H1 (cell line): ENCODE results near the gene COMP. TPM values are rescaled to one million over a fixed set of nuclear protein-coding genes. Genes with fewer than 3 reads are reported as not detected.

Experiments
- CTCF ChIA-PET: fragments of 300-600 bp; sonication (Branson Sonifier 250); formaldehyde crosslinking; loops from one replicate; lab custom pipeline; 2021; ENCODE audit not compliant: partially characterized antibody; lab: Charles Lee
- POLR2A ChIA-PET: fragments of 300-600 bp; sonication (Branson Sonifier 250); formaldehyde crosslinking; loops from one replicate; lab custom pipeline; 2021; ENCODE audit warnings: inconsistent platforms; ENCODE audit not compliant: partially characterized antibody; lab: Charles Lee
- DNase-seq, 2 experiments: peaks; one replicate each; pipeline versions ENCODE4 v3.0.0 to v3.0.0-alpha.2; 2010 to 2022; ENCODE audit warnings: low spot score in 2 of 2, low read depth in 1 of 2, mixed read lengths in 1 of 2
- FAIRE-seq: peaks from 2 replicates; lab custom pipeline; 2011; peaks lifted over from hg19 to GRCh38; lab: Jason Lieb, UNC
- H2AFZ ChIP-seq: 2 replicates; pipeline ENCODE4 v1.8.1; 2012; ENCODE audit warnings: low read length, inconsistent platforms
- H2AK5ac ChIP-seq: 2 replicates; pipeline ENCODE4 v1.6.1; 2013; ENCODE audit warnings: low read depth, low read length
- H2BK120ac ChIP-seq: replicated peaks from 2 replicates; pipeline ENCODE3; 2013; ENCODE audit warnings: low read depth, low read length, inconsistent platforms
- H2BK12ac ChIP-seq: 2 replicates; pipeline ENCODE4 v1.6.1; 2013; ENCODE audit warnings: low read depth, low read length
- H2BK15ac ChIP-seq: 2 replicates; pipeline ENCODE4 v1.6.1; 2013; ENCODE audit warnings: low read length
- H2BK20ac ChIP-seq: 2 replicates; pipeline ENCODE4 v1.6.1; 2013; ENCODE audit warnings: low read length
- H2BK5ac ChIP-seq: 2 replicates; pipeline ENCODE4 v1.6.1; 2013; ENCODE audit warnings: low read depth, low read length
- H3K14ac ChIP-seq: 2 replicates; pipeline ENCODE4 v1.6.1; 2013; ENCODE audit warnings: inconsistent platforms; ENCODE audit not compliant: insufficient read length
- H3K18ac ChIP-seq: 2 replicates; pipeline ENCODE4 v1.6.1; 2013; ENCODE audit warnings: low read length; ENCODE audit errors: extremely low read depth
- H3K23ac ChIP-seq: 2 replicates; pipeline ENCODE4 v1.6.1; 2013; ENCODE audit warnings: inconsistent platforms; ENCODE audit not compliant: insufficient read length
- H3K23me2 ChIP-seq: 2 replicates; pipeline ENCODE4 v1.6.1; 2013; ENCODE audit warnings: low read depth, low read length
- H3K27ac ChIP-seq: 2 replicates; pipeline ENCODE4 v1.6.1; 2011; ENCODE audit warnings: low read depth, low read length, inconsistent platforms
- H3K27me3 ChIP-seq, 4 experiments: replicated peaks in 1 of 4; 1 replicate in 1 of 4; 2 replicates in 3 of 4; pipeline versions ENCODE4 v1.6.1 to v1.8.1; 2011 to 2013; ENCODE audit warnings: low read length in 3 of 4, mild to moderate bottlenecking in 3 of 4, inconsistent platforms in 2 of 4, mixed read lengths in 2 of 4, moderate library complexity in 1 of 4; ENCODE audit not compliant: control insufficient read depth in 3 of 4, insufficient read depth in 3 of 4; ENCODE audit errors: extremely low read depth in 1 of 4
- H3K36me3 ChIP-seq, 4 experiments: 2 replicates each; pipeline versions ENCODE4 v1.6.1 to v1.8.1; 2011 to 2013; ENCODE audit warnings: mild to moderate bottlenecking in 4 of 4, low read length in 3 of 4, moderate library complexity in 2 of 4, control low read depth in 1 of 4, inconsistent platforms in 1 of 4; ENCODE audit not compliant: insufficient read depth in 4 of 4, control insufficient read depth in 2 of 4
- H3K4ac ChIP-seq: replicated peaks from 2 replicates; pipeline ENCODE3; 2013; ENCODE audit warnings: low read length, low read depth, mixed read lengths, inconsistent platforms; ENCODE audit not compliant: insufficient read length
- H3K4me1 ChIP-seq, 4 experiments: replicated peaks in 1 of 4; 1 replicate in 1 of 4; 2 replicates in 3 of 4; pipeline versions ENCODE4 v1.6.1 to v1.8.1; 2011 to 2013; ENCODE audit warnings: low read length in 3 of 4, inconsistent platforms in 2 of 4, mixed read lengths in 1 of 4; ENCODE audit not compliant: insufficient read depth in 4 of 4, control insufficient read depth in 3 of 4
- H3K4me2 ChIP-seq, 2 experiments: 2 replicates each; pipeline versions ENCODE4 v1.6.1 to v1.8.1; 2011 to 2013; ENCODE audit warnings: low read depth in 2 of 2, low read length in 2 of 2, control low read depth in 1 of 2, inconsistent platforms in 1 of 2, mild to moderate bottlenecking in 1 of 2; ENCODE audit not compliant: insufficient read depth in 1 of 2
- H3K4me3 ChIP-seq, 4 experiments: fragments of 200-600, 300-600 bp in 1 of 4; sonication (generic), shearing (Covaris generic), sonication (Bioruptor Twin) in 1 of 4; 2 replicates each; pipeline versions ENCODE4 v1.5.1 to v1.8.1; 2011 to 2016; ENCODE audit warnings: low read length in 4 of 4, low read depth in 3 of 4, control low read depth in 2 of 4, inconsistent platforms in 2 of 4, mild to moderate bottlenecking in 2 of 4, mixed read lengths in 1 of 4, moderate library complexity in 1 of 4; ENCODE audit not compliant: insufficient read depth in 2 of 4; ENCODE audit errors: extremely low read depth in 1 of 4
- H3K56ac ChIP-seq: replicated peaks from 2 replicates; pipeline ENCODE3; 2013; ENCODE audit warnings: low read depth, mild to moderate bottlenecking, mixed read lengths, low read length, inconsistent platforms; ENCODE audit not compliant: insufficient read length
- H3K79me1 ChIP-seq: 2 replicates; pipeline ENCODE4 v1.6.1; 2013; ENCODE audit warnings: low read depth, low read length, control low read depth
- H3K79me2 ChIP-seq, 2 experiments: 2 replicates each; pipeline versions ENCODE4 v1.6.1 to v1.8.1; 2012 to 2013; ENCODE audit warnings: low read length in 2 of 2, mild to moderate bottlenecking in 2 of 2, inconsistent platforms in 1 of 2; ENCODE audit not compliant: insufficient read depth in 2 of 2, control insufficient read depth in 1 of 2
- H3K9ac ChIP-seq, 4 experiments: replicated peaks in 1 of 4; 1 replicate in 1 of 4; 2 replicates in 3 of 4; pipeline versions ENCODE4 v1.6.1 to v1.8.1; 2011 to 2013; ENCODE audit warnings: low read depth in 3 of 4, low read length in 3 of 4, control low read depth in 2 of 4, mild to moderate bottlenecking in 2 of 4, moderate library complexity in 2 of 4, inconsistent platforms in 1 of 4; ENCODE audit errors: extremely low read depth in 1 of 4
- H3K9me3 ChIP-seq, 2 experiments: 2 replicates each; pipeline versions ENCODE4 v1.6.1 to v1.8.1; 2012 to 2013; ENCODE audit warnings: mild to moderate bottlenecking in 2 of 2, moderate library complexity in 2 of 2, control low read depth in 1 of 2, inconsistent platforms in 1 of 2, low read depth in 1 of 2, low read length in 1 of 2, mixed read lengths in 1 of 2; ENCODE audit not compliant: insufficient read depth in 2 of 2
- H4K20me1 ChIP-seq, 2 experiments: replicated peaks in 1 of 2; 2 replicates each; pipeline versions ENCODE3 to v1.8.1; 2011 to 2013; ENCODE audit warnings: inconsistent platforms in 2 of 2, low read length in 2 of 2, mild to moderate bottlenecking in 1 of 2; ENCODE audit not compliant: insufficient read depth in 2 of 2, control insufficient read depth in 1 of 2
- H4K5ac ChIP-seq: 2 replicates; pipeline ENCODE4 v1.6.1; 2013; ENCODE audit warnings: low read length, low read depth, mixed read lengths, inconsistent platforms; ENCODE audit not compliant: insufficient read length
- H4K8ac ChIP-seq: 2 replicates; pipeline ENCODE4 v1.8.0; 2013; ENCODE audit warnings: mild to moderate bottlenecking, moderate library complexity, low read length, inconsistent platforms; ENCODE audit not compliant: insufficient read depth; ENCODE audit errors: extremely low read depth
- H4K91ac ChIP-seq: replicated peaks from 2 replicates; pipeline ENCODE3; 2013; ENCODE audit warnings: low read length, mixed read lengths, inconsistent platforms; ENCODE audit not compliant: insufficient read length
- ATF2 ChIP-seq: IDR thresholded peaks from 2 replicates; pipeline ENCODE4 v1.6.1; 2012; ENCODE audit warnings: low read length, inconsistent platforms
- BCL11A ChIP-seq, 2 experiments: IDR thresholded peaks; one replicate each; pipeline ENCODE4 v1.6.1; 2011; ENCODE audit warnings: low read depth in 2 of 2, low read length in 2 of 2, mild to moderate bottlenecking in 2 of 2
- BRCA1 ChIP-seq: IDR thresholded peaks from 2 replicates; pipeline ENCODE4 v1.6.1; 2012; ENCODE audit warnings: low read depth, low read length, improper control_type of control experiment
- CBX5 ChIP-seq: fragments of 300-800, 300-1000 bp; sonication (generic); IDR thresholded peaks from 2 replicates; pipeline ENCODE4 v1.7.1; 2016; ENCODE audit warnings: antibody characterized with exemption, low read length, low read depth
- KDM1A ChIP-seq: fragments of 200-600, 300-600 bp; sonication (generic); IDR thresholded peaks from 2 replicates; pipeline ENCODE4 v1.7.1; 2016; ENCODE audit warnings: mild to moderate bottlenecking, low read length, borderline replicate concordance
- POU5F1 ChIP-seq: IDR thresholded peaks from 2 replicates; pipeline ENCODE4 v1.6.1; 2011; ENCODE audit warnings: low read depth, mild to moderate bottlenecking, low read length, moderate library complexity
- RNF2 ChIP-seq: fragments of 200-900, 300-1000 bp; sonication (generic); IDR thresholded peaks from 2 replicates; pipeline ENCODE4 v1.7.1; 2016; ENCODE audit warnings: borderline replicate concordance, low read depth, mild to moderate bottlenecking, antibody characterized with exemption, low read length; ENCODE audit not compliant: poor library complexity, severe bottlenecking; ENCODE audit errors: missing control alignments
- SRF ChIP-seq: IDR thresholded peaks from 2 replicates; pipeline ENCODE4 v1.6.1; 2011; ENCODE audit warnings: mild to moderate bottlenecking, low read depth, low read length, moderate library complexity
- TAF1 ChIP-seq: IDR thresholded peaks from 2 replicates; pipeline ENCODE4 v1.6.1; 2011; ENCODE audit warnings: mild to moderate bottlenecking, low read depth, low read length
- TAF7 ChIP-seq: optimal IDR thresholded peaks from 2 replicates; pipeline ENCODE3; 2011; ENCODE audit warnings: low read depth, mild to moderate bottlenecking, inconsistent platforms, low read length, moderate library complexity, borderline replicate concordance
- TBP ChIP-seq: IDR thresholded peaks from 2 replicates; pipeline ENCODE4 v1.6.1; 2011; ENCODE audit warnings: low read depth, low read length, improper control_type of control experiment
- WGBS, 2 experiments: shearing (Covaris generic) in 1 of 2; methylation state at CpG; one replicate each; pipeline versions ENCODE4 v1.1.6 to v1.1.7; 2013 to 2015; ENCODE audit warnings: low lambda C conversion rate in 2 of 2, mixed read lengths in 2 of 2, inconsistent platforms in 1 of 2, low coverage in 1 of 2, missing lambda C conversion rate in 1 of 2; ENCODE audit not compliant: insufficient replicate concordance in 2 of 2, insufficient coverage in 1 of 2, insufficient read length in 1 of 2; ENCODE audit errors: extremely low coverage in 1 of 2, missing lambda C conversion rate in 1 of 2; 5-methylcytosine and 5-hydroxymethylcytosine counted together
- polyA plus RNA-seq, 7 experiments: library from polyadenylated mRNA; depleted of rRNA in 3 of 7; stranded (reverse) in 5 of 7; unstranded in 2 of 7; fragments of >200 nt in 5 of 7; fragments of 200-250 nt in 2 of 7; gene quantifications; 1 replicate in 5 of 7; 2 replicates in 1 of 7; 4 replicates in 1 of 7; pipeline versions ENCODE4 v1.2.1 to v1.2.3, GENCODE V29; 2011 to 2013; ENCODE audit warnings: missing spikeins in 2 of 7, mixed read lengths in 2 of 7
- total RNA-seq: library from RNA; stranded (reverse); fragmentation: NEBNext Ultra II Directional; extraction: Animal tissue kit (Norgen Biotek cat#: 25700); gene quantifications from 2 replicates; pipeline ENCODE4 v1.2.1, GENCODE V29; 2021

Gene COMP
- total and polyA plus RNA-seq, 2 of the 8 experiments (the other 6 are each of a cell fraction or from before 2014, with no cell fraction given): 0.17 TPM

DNA sequence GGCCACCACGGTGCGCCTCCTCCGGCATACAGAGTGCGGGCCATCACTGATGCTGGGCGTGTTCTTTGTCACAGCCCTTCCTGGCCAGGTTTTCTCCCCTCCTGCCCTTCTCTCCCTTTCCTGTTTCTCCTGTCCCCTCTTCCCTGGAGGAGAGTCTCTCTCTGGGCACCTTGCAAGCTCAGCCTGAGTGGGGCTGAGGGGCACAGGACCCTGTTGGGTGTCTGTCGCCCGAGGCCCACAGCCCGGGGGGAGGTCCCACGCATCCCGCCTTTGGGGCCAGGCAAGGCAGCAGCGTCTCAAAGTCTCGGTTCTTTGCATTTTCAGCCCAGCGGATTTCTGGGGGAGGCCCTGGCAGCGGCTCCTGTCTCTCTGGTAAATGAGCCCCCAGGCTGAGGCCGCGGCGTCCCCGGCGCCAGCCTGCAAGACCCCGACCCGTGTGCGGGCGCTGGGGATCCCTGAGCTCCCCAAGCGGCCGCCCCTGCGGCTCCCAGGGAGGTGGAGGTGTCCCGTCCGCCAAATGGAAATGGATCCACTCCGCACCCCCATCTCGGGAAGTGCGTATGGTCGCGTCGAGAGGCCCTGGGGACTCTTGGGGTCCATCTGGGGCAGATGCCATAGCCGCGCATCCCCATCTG, 47.2 kb downstream of the COMP start:
- peaks cover 2 to 3% of the 10 kb centered on the region in 2 experiments for H4K20me1 ChIP-seq
- no peaks in the 10 kb centered on the region for H3K79me2 ChIP-seq
- H2BK12ac ChIP-seq: no peak overlapping the region
- H4K8ac ChIP-seq: no peak overlapping the region; the same call in 1 of the 2 replicates
- no peak overlapping the region for H4K91ac ChIP-seq
- no peaks in the 10 kb centered on the region for H3K9me3 ChIP-seq
- no peak overlapping the region for H3K23ac ChIP-seq
- H3K56ac ChIP-seq: no peak overlapping the region
- WGBS, 2 experiments: 92% methylated on average over 33 of the region's 36 CpGs; no CpG with 5 or more reads in 1 of the 2 experiments
- DNase-seq: no peak
- CTCF ChIA-PET: interaction anchor here (0.6 to 1.3 kb wide), 2 partner anchors 103 to 134 kb away, joined by 3 read pairs; no protein-coding TSS in a partner anchor
- H3K4ac ChIP-seq: no peak overlapping the region
- no peak overlapping the region for H2AK5ac ChIP-seq
- no peak overlapping the region for H4K5ac ChIP-seq
- peaks cover 0 to 15% (median 4%) of the 10 kb centered on the region in 4 experiments; a peak in 6 of 7 replicates for H3K4me1 ChIP-seq
- H2BK5ac ChIP-seq: no peak overlapping the region
- H3K27ac ChIP-seq: no peak overlapping the region
- H2BK120ac ChIP-seq: no peak overlapping the region
- no peak for FAIRE-seq
- POLR2A ChIA-PET: no interaction called here
- no peak overlapping the region for H3K9ac ChIP-seq
- H3K23me2 ChIP-seq: no peaks in the 10 kb centered on the region; the same call in 1 of the 2 replicates
- H3K79me1 ChIP-seq: peaks cover 2% of the 10 kb centered on the region; the same call in 1 of the 2 replicates
- no peak overlapping the region for H2BK20ac ChIP-seq
- no peaks in the 10 kb centered on the region for H3K27me3 ChIP-seq
- no peak overlapping the region for H3K4me2 ChIP-seq
- H2BK15ac ChIP-seq: no peak overlapping the region
- no peak overlapping the region for H3K14ac ChIP-seq
- H3K36me3 ChIP-seq: no peaks in the 10 kb centered on the region
- no peak overlapping the region for H3K4me3 ChIP-seq
- H2AFZ ChIP-seq: no peak overlapping the region
- H3K18ac ChIP-seq: no peak overlapping the region
- TF ChIP-seq RNF2 (no peak), CBX5 (no peak), TBP (no peak), BCL11A (IDR thresholded peaks at IDR 0.05; ENCODE audit: low read depth in 2 of 2, low read length in 2 of 2) (no peak), BRCA1 (no peak), SRF (no peak), TAF1 (no peak), KDM1A (no peak), ATF2 (no peak), POU5F1 (no peak), TAF7 (no peak)
